ENCODE results near the gene EXOC6.

The EXOC6 gene

GRCh38 chr10:93027508-93027907 is 179.2 kb downstream of the EXOC6 start:
- DNase-seq, result no peak

GRCh38 chr10:93028883-93029282 is 180.6 kb downstream of the EXOC6 start:
- DNase-seq, result no peak

GRCh38 chr10:93030409-93030808 is 182.1 kb downstream of the EXOC6 start:
- DNase-seq, result no peak

- no peak for DNase-seq
Measured at GRCh38 chr10:93032105-93032808, 183.9 kb downstream of the EXOC6 start.

DNA sequence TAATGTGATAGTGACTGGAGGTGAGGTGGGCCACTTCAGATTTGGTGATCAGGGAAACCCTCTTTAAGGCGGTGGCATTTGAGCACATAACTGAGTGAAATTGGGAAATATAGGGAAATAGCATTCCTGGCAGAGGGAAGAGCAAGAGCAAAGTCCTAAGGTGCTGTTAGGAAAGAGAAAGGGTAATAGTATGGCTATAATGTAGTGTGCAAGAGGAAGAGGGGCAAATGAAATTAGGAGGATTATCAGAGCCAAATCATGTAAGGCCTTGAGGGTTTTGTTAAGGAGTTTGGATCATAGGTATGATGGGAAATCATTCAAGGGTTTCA is 184.5 kb downstream of the EXOC6 start:
- DNase-seq, result no peak

GRCh38 chr10:93034426-93034825 is 186.1 kb downstream of the EXOC6 start:
- DNase-seq, result no peak

GRCh38 chr10:93039110-93039509 is 190.8 kb downstream of the EXOC6 start:
- no peak for DNase-seq

DNA sequence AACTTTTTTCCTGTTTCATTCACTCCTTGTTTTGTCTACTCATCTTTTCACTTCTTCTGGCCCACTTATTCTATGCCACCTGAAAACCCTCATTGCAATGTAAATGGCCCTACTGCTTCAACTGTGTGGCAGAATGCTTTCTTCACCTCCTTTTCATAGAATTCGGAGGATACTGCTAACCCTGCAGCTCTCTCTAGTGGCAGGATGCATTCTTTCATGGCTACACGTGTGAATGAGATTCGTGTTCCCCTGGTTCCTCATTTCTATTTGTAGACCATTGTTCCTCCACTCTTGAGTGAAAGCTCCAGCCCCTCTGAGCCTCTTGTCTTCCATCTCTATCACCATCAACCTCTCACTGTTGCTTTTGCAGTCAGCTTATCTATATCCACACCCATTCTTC is 191.4 kb downstream of the EXOC6 start:
- DNase-seq, result no peak

- DNase-seq, result no peak
Measured at GRCh38 chr10:93054486-93054885, 206.2 kb downstream of the EXOC6 start.

- DNase-seq, result no peak
Measured at GRCh38 chr10:93058139-93058538, 209.8 kb downstream of the EXOC6 start.

- no peak for DNase-seq
Measured at GRCh38 chr10:93059975-93060886, 211.9 kb downstream of the EXOC6 start, which contains the start of gene CYP26C1. Gene CYP26C1 (plus strand): TSS chr10:93060798. CDS start chr10:93061264, 466 bp downstream.

DNA sequence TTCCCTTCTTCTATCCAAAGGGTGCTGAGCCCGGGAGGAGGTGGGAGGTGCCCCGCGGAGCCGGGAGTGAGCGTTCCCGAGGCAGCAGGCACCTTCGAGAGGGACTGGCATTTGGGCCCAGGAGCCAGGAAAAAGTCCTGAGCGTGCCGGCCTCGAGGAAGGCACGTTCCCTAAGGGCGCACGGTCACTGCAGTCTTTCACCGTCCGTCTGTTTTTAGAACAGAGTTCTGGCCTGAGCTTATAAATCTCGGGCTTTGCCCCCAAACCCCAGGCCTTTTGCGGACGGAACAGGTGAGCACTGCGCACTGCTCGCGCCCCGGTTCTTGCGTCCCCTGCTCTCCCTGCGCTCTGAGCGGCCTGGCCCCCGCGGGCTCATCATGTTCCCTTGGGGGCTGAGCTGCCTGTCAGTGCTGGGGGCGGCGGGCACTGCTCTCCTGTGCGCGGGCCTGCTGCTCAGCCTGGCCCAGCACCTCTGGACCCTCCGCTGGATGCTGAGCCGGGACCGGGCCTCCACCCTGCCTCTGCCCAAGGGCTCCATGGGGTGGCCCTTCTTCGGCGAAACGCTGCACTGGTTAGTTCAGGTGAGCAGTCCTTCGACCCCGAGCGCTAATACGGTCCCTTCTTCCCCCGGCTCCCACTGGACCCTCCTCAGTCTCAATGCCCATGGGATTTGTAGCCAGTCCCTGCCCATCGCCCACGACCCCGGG is 212.7 kb downstream of the EXOC6 start:
- no peak for DNase-seq

DNA sequence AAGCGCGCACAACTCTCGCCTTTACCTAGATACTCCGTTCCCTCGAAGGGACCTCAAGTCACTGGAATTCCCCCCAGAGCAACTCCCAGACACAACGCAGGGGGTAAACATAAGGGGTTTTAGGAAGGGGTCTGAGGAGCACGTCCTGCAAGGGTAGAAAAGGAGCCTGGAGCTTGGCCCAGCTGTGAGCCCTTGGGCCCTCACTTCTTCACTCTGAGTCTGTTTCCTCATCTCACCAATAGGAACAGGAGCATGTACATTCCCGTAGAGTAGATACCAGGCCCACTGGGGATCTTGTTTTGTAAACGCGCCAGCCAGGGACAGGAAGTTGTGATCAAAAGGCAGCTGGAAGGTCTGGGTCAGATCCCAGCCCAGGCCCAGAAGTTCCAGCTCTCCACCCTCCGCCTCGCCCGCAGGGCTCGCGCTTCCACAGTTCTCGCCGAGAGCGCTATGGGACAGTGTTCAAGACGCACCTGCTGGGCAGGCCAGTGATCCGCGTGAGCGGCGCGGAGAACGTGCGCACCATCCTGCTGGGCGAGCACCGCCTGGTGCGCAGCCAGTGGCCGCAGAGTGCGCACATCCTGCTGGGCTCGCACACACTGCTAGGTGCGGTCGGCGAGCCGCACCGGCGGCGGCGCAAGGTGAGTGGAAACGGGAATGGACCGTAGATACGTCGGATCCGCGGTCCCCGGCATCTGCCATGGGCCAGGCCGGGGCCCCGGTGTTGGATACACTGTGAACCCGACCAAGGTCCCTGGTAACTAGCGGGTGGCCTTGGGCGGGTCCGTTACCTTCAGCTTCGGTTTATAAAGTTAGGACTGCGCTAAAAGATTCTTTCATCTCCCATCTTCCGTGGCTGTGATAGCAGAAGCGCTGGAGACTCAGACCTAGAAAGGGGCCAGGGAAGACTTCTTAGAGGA is 213.5 kb downstream of the EXOC6 start:
- DNase-seq, result no peak

DNA sequence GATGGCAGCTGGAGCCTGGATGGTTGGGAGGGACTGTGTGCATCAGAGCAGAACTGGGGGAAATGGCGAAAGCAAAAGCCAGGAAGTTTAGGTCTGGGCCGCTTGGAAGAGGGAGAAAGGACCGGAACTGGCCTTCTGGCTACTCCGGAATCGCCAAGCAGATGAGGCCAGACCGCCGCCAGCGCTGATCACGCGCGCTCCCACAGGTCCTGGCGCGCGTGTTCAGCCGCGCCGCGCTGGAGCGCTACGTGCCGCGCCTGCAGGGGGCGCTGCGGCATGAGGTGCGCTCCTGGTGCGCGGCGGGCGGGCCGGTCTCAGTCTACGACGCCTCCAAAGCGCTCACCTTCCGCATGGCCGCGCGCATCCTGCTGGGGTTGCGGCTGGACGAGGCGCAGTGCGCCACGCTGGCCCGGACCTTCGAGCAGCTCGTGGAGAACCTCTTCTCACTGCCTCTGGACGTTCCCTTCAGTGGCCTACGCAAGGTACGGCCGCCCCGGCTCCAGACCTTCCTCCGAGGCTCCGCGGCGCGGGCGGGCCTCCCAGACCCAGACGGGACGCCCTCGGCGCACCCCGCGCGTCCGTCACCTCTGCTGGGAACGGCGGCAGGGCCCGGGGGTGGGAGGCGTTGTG is 214.3 kb downstream of the EXOC6 start:
- DNase-seq, result peak; percentile 24

DNA sequence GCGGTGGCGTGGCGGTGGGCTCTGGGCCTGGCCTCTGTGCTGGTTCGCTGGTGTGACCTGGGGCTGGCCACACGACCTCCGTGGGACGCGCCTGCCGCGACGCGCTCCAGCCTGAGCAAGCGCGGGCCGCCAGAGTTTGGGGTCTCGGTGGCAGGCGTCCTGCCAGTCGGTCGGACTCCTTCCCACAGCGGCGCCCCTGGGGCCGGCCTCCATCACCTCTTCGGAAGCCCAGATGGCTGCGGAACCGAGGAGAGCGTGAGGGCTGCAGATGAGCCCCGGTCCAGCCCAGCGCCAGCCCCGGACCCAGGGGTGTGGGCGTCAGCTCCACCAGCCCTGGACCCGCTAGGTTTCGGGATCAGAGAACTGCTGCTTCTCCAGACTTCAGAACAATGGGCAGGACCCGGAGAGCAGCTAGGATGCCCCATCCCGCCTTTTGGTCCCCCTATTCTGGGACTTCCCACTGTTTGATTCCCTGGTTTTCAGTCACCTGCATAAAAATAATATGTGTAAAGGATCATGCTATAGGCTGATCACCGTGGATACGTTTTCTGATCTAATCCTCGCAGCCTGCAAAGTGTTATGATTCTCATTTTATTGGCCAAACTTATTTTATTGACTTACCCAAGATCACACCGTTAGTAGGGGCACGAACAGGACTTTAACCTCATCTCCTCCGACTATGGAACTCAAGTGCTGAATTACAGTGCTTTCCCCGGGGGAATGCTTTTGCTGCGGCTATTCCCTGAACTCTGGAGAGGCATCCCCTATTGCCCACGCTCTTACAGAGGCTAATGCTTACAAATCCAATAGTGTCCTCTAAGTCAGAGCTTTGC is 215.0 kb downstream of the EXOC6 start:
- DNase-seq, result no peak

DNA sequence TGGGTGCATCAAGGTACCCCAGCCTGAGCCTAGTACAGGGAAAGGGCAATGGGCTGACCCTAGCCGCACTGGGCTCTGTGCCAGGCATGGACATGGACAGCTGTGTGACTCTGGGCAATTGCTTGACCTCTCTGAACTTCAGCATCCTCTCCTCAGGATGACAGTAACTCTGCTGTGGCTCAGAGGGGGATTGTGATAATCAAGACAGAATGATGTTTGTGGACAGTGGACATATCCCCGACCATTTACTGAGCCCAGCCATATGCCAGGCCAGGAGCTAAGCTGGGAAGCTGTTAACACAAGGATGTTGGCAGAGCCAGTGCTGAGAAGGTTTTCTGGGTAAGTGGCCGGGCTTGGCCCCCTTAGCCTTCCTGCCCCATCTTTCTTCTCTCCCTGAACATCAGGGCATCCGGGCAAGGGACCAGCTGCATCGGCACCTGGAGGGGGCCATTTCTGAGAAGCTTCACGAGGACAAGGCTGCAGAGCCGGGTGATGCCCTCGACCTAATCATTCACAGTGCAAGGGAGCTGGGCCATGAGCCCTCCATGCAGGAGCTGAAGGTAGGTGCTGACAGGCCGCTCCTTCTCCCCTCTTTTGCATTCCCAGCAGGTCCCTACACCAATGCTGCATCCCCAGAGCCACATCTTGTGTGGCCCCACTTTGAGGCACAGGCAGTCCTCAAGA is 215.8 kb downstream of the EXOC6 start:
- no peak for DNase-seq

- DNase-seq, result no peak
Measured at GRCh38 chr10:93064874-93065660, 216.7 kb downstream of the EXOC6 start.

GRCh38 chr10:93065675-93066543 is 217.6 kb downstream of the EXOC6 start:
- DNase-seq, result no peak

DNA sequence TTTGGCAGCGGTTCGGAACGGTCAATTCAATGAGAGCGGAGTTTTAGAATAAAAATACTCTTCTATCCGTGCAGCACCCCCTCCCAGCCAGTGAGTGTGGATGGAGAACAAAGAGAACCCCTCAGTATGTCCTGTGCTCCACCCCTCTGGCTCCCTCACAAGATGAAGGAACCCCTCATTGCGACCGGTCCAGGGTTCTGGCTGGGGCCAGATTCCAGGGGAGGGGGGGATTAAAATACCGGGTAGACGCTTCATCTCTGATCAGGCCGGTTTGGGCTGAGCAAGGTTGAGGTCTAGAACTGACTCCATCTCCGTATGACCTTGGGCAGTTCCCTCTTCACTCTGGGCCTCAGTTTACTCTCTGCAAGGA is 218.2 kb downstream of the EXOC6 start:
- DNase-seq, result no peak
